Activated naive CD4-positive, alpha-beta T cell treated with anti-CD3 and anti-CD28 coated beads for 36 hours (primary cell): ENCODE data around the gene PRMT9. TPM values are rescaled to one million over a fixed set of nuclear protein-coding genes. Genes with fewer than 3 reads are reported as not detected.

Source experiments
- CTCF ChIA-PET: fragments of 350-600 bp; sonication (Branson Sonifier 250); formaldehyde crosslinking; loops from one replicate; lab custom pipeline; 2021; ENCODE audit warnings: antibody characterized with exemption; lab: Charles Lee
- DNase-seq: peaks from one replicate; pipeline ENCODE4 v3.0.0-alpha.2; 2020
- H3K27ac Mint-ChIP-seq: one replicate; pipeline ENCODE4 v1.8.0; 2021; ENCODE audit warnings: mild to moderate bottlenecking, mixed read lengths
- H3K27me3 Mint-ChIP-seq: one replicate; pipeline ENCODE4 v1.8.0; 2021; ENCODE audit warnings: low read depth, mixed read lengths
- H3K36me3 Mint-ChIP-seq: one replicate; pipeline ENCODE4 v1.8.0; 2021; ENCODE audit warnings: low read depth, mixed read lengths
- H3K4me1 Mint-ChIP-seq: one replicate; pipeline ENCODE4 v1.8.0; 2021; ENCODE audit warnings: low read depth, mixed read lengths
- H3K4me3 Mint-ChIP-seq: one replicate; pipeline ENCODE4 v1.8.0; 2021; ENCODE audit warnings: mild to moderate bottlenecking, moderate library complexity, mixed read lengths
- H3K9me3 Mint-ChIP-seq: one replicate; pipeline ENCODE4 v1.8.0; 2021; ENCODE audit warnings: mixed read lengths
- intact Hi-C: fragments of 100-400 bp; cut with micrococcal nuclease; formaldehyde crosslinking; loops from one replicate; pipeline ENCODE4 v1.15.1; 2023
- total RNA-seq, 2 experiments: library from RNA; stranded (reverse); gene quantifications; one replicate each; pipeline ENCODE4 v1.2.3, GENCODE V29; 2021

Gene PRMT9
- total RNA-seq, 2 experiments from 2014 or later, result 7.3 to 8.2 TPM

- intact Hi-C loops, result loop anchor here (10.0 kb wide), 1 partner anchor 550 kb away; no protein-coding TSS in a partner anchor
- Mint-ChIP-seq H3K27ac (no peak overlapping the region), H3K36me3 (no peaks in the 10 kb centered on the region), H3K27me3 (peaks cover 7% of the 10 kb centered on the region), H3K9me3 (no peaks in the 10 kb centered on the region), H3K4me1 (peaks cover 4% of the 10 kb centered on the region), H3K4me3 (no peak overlapping the region)
- no peak for DNase-seq
- CTCF ChIA-PET, result no interaction called here
Measured at GRCh38 chr4:147714575-147715401, 30.8 kb upstream of the PRMT9 start.

- H3K36me3 Mint-ChIP-seq, result no peaks in the 10 kb centered on the region
- intact Hi-C loops, result loop anchor here (10.0 kb wide), 1 partner anchor 545 kb away; no protein-coding TSS in a partner anchor
- no peaks in the 10 kb centered on the region for H3K9me3 Mint-ChIP-seq
- H3K27me3 Mint-ChIP-seq, result no peaks in the 10 kb centered on the region
- no peaks in the 10 kb centered on the region for H3K4me1 Mint-ChIP-seq
- CTCF ChIA-PET, result interaction anchor here (0.6 to 4.2 kb wide), 4 partner anchors 11 to 168 kb away, joined by 3 to 86 read pairs (median 6); no protein-coding TSS in a partner anchor
- H3K27ac Mint-ChIP-seq, result no peak overlapping the region
- no peak for DNase-seq
- no peak overlapping the region for H3K4me3 Mint-ChIP-seq
Measured at GRCh38 chr4:147709999-147710398, 26.0 kb upstream of the PRMT9 start.

GRCh38 chr4:147707892-147708672, 24.1 kb upstream of the PRMT9 start:
- intact Hi-C loops, result loop anchor here (1.0 kb wide), 2 partner anchors 158 to 190 kb away; no protein-coding TSS in a partner anchor
- Mint-ChIP-seq H3K9me3 (no peaks in the 10 kb centered on the region), H3K36me3 (no peaks in the 10 kb centered on the region), H3K4me1 (no peaks in the 10 kb centered on the region), H3K27ac (no peak overlapping the region), H3K4me3 (no peak overlapping the region), H3K27me3 (no peaks in the 10 kb centered on the region)
- CTCF ChIA-PET, result interaction anchor here (0.7 to 4.2 kb wide), 13 partner anchors 14 to 207 kb away, joined by 3 to 86 read pairs (median 3); partner anchors contain the start of genes ARHGAP10 and TMEM184C
- DNase-seq, result peak; percentile 70

GRCh38 chr4:147704846-147705245, 20.9 kb upstream of the PRMT9 start:
- no peak overlapping the region for H3K27ac Mint-ChIP-seq
- H3K36me3 Mint-ChIP-seq, result no peaks in the 10 kb centered on the region
- H3K4me1 Mint-ChIP-seq, result no peaks in the 10 kb centered on the region
- intact Hi-C loops, result no loop called here
- peaks cover 3% of the 10 kb centered on the region for H3K27me3 Mint-ChIP-seq
- CTCF ChIA-PET, result interaction anchor here (0.7 to 6.6 kb wide), 2 partner anchors 157 to 161 kb away, joined by 3 to 54 read pairs; no protein-coding TSS in a partner anchor
- no peak for DNase-seq
- H3K4me3 Mint-ChIP-seq, result no peak overlapping the region
- no peaks in the 10 kb centered on the region for H3K9me3 Mint-ChIP-seq

- Mint-ChIP-seq H3K36me3 (no peaks in the 10 kb centered on the region), H3K4me3 (no peak overlapping the region), H3K27me3 (peaks cover 3% of the 10 kb centered on the region), H3K9me3 (no peaks in the 10 kb centered on the region), H3K4me1 (no peaks in the 10 kb centered on the region), H3K27ac (no peak overlapping the region)
- intact Hi-C loops, result no loop called here
- CTCF ChIA-PET, result interaction anchor here (1.6 kb wide), 1 partner anchor 170 kb away, joined by 9 read pairs; no protein-coding TSS in a partner anchor
- DNase-seq, result no peak
Measured at GRCh38 chr4:147696866-147697265, 12.9 kb upstream of the PRMT9 start.

- H3K4me3 Mint-ChIP-seq, result no peak overlapping the region
- no peaks in the 10 kb centered on the region for H3K9me3 Mint-ChIP-seq
- no peaks in the 10 kb centered on the region for H3K4me1 Mint-ChIP-seq
- CTCF ChIA-PET, result interaction anchor here (1.6 kb wide), 1 partner anchor 173 kb away, joined by 8 read pairs; no protein-coding TSS in a partner anchor
- H3K27me3 Mint-ChIP-seq, result peaks cover 5% of the 10 kb centered on the region
- DNase-seq, result no peak
- intact Hi-C loops, result no loop called here
- H3K27ac Mint-ChIP-seq, result no peak overlapping the region
- no peaks in the 10 kb centered on the region for H3K36me3 Mint-ChIP-seq
Measured at GRCh38 chr4:147693218-147693617, 9.3 kb upstream of the PRMT9 start.

- CTCF ChIA-PET, result interaction anchor here (1.6 kb wide), 1 partner anchor 175 kb away, joined by 8 read pairs; no protein-coding TSS in a partner anchor
Measured at GRCh38 chr4:147691820-147692219, 7.9 kb upstream of the PRMT9 start.

GRCh38 chr4:147689067-147689466, 5.1 kb upstream of the PRMT9 start:
- intact Hi-C loops, result no loop called here
- Mint-ChIP-seq H3K27ac (no peak overlapping the region), H3K27me3 (peaks cover 5% of the 10 kb centered on the region), H3K4me1 (peaks cover 1% of the 10 kb centered on the region), H3K36me3 (no peaks in the 10 kb centered on the region), H3K4me3 (no peak overlapping the region), H3K9me3 (no peaks in the 10 kb centered on the region)
- CTCF ChIA-PET, result interaction anchor here (0.7 to 1.6 kb wide), 2 partner anchors 15 to 178 kb away, joined by 3 to 6 read pairs; no protein-coding TSS in a partner anchor
- DNase-seq, result no peak

More at GRCh38 chr4:147691820-147692219, 7.9 kb upstream of the PRMT9 start:
- DNase-seq, result no peak
- peaks cover 5% of the 10 kb centered on the region for H3K27me3 Mint-ChIP-seq
- no peak overlapping the region for H3K27ac Mint-ChIP-seq
- H3K9me3 Mint-ChIP-seq, result no peaks in the 10 kb centered on the region
- no peak overlapping the region for H3K4me3 Mint-ChIP-seq
- no peaks in the 10 kb centered on the region for H3K36me3 Mint-ChIP-seq
- H3K4me1 Mint-ChIP-seq, result no peaks in the 10 kb centered on the region
- intact Hi-C loops, result no loop called here

- Mint-ChIP-seq H3K27me3 (no peaks in the 10 kb centered on the region), H3K36me3 (peaks cover 6% of the 10 kb centered on the region), H3K27ac (peak overlapping the region; percentile 91), H3K4me1 (peaks cover 19% of the 10 kb centered on the region), H3K9me3 (no peaks in the 10 kb centered on the region), H3K4me3 (peak overlapping the region; percentile 90)
- peak; percentile 23 for DNase-seq
- intact Hi-C loops, result loop anchor here (5.0 kb wide), 1 partner anchor 1161 kb away; the partner anchor contains the start of gene SLC10A7
- CTCF ChIA-PET, result interaction anchor here (1.0 to 2.9 kb wide), 3 partner anchors 25 to 184 kb away, joined by 4 to 15 read pairs (median 8); partner anchors contain the start of gene ARHGAP10
Measured at GRCh38 chr4:147683188-147683591, 773 bp downstream of the PRMT9 start.

GRCh38 chr4:147682755-147683154, 1.2 kb downstream of the PRMT9 start:
- no peak overlapping the region for H3K27ac Mint-ChIP-seq

GRCh38 chr4:147678796-147679549, 5.0 kb downstream of the PRMT9 start:
- Mint-ChIP-seq H3K27me3 (no peaks in the 10 kb centered on the region), H3K27ac (no peak overlapping the region), H3K4me1 (peaks cover 17% of the 10 kb centered on the region), H3K4me3 (no peak overlapping the region), H3K36me3 (peaks cover 11% of the 10 kb centered on the region), H3K9me3 (no peaks in the 10 kb centered on the region)
- peak; percentile 20 for DNase-seq
- CTCF ChIA-PET, result interaction anchor here (0.6 to 1.4 kb wide), 4 partner anchors 34 to 188 kb away, joined by 3 to 6 read pairs (median 4); no protein-coding TSS in a partner anchor
- intact Hi-C loops, result no loop called here

More at GRCh38 chr4:147682755-147683154, 1.2 kb downstream of the PRMT9 start:
- H3K27me3 Mint-ChIP-seq, result no peaks in the 10 kb centered on the region
- peaks cover 7% of the 10 kb centered on the region for H3K36me3 Mint-ChIP-seq
- CTCF ChIA-PET, result interaction anchor here (1.0 to 2.9 kb wide), 2 partner anchors 25 to 184 kb away, joined by 4 to 15 read pairs; no protein-coding TSS in a partner anchor
- H3K4me1 Mint-ChIP-seq, result peaks cover 19% of the 10 kb centered on the region
- no peaks in the 10 kb centered on the region for H3K9me3 Mint-ChIP-seq
- DNase-seq, result no peak
- H3K4me3 Mint-ChIP-seq, result peak overlapping the region; percentile 90
- intact Hi-C loops, result loop anchor here (5.0 kb wide), 1 partner anchor 1160 kb away; the partner anchor contains the start of gene SLC10A7
